Measurements from ENCODE around the gene ARL17B.
"Not testable (repeated sequence)": the region's sequence is repeated elsewhere in the genome, so short reads cannot be mapped to it uniquely, and the experiment has no call there.

Gene ARL17B

DNA sequence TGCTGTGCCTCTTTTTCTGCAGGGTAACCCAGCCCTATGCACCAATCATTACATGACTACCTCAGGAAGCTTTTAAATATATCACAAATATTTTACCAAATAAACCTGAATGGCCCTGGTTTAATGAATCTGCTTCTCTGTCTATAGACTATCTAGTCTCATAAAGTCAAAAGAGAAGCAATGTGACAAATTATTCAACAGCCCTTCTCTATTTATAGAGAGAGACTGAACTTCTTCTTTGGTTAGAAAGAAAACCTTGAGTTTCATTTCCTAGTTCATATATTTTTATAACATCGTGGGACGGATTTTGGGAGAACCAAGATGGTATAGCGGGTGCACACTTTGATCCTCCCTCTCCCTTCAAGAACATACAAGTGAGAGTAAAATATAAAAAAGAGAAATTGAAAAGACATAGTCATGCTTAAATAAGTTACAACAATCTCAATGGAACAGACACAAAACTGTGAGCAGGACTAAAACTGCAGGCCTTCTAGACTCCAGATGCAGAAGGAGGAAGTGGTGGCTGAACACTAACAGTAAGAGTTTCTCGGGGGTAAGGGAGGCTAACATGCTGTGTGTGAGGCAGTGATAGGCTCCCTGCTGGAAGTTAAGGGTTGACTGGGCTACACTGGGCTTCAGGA is 70.5 kb downstream of the ARL17B start:
- DNase-seq (ENCODE audit: low read depth): not testable (repeated sequence)

DNA sequence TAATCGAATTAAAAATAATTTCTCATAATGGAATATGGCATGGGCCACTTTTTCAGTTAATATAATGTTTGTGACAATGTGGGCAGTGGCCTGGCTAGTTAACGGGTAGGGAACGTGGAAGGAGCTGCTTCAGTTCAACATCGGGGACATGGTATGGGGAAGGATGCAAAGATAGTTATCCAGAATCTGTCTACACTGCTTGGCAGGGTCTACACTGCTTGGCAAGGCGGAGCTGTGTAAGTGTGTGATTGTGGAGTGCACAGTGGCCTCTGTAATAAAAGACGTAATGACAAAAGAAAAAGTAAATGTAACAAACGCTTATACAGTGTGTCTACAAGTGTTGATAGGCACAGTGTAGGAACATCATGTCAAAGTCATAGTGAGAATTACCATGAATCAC is 74.0 kb downstream of the ARL17B start:
- not testable (repeated sequence) for DNase-seq (ENCODE audit: low read depth)

DNA sequence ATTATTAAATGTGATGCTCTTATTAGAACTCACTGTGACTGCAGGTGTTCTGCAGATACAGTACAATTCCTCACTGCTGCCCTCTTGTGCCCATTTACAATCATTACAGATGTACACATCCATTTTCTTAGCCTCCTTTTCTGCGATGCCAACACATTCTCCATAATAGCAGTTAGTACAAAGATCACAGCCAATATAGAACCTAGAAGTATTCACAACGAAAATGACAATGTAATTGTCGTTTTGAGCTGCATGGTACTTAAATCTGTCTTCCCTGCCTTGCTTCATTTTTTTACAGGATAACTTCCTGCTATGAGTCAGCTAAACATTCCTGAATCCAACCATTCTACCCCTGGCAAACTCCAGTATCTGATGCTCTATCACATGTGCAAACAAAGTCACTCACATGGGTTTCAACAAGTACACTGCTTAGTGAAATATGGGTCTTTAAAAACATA is 74.8 kb downstream of the ARL17B start:
- DNase-seq (ENCODE audit: low read depth): not testable (repeated sequence)

DNA sequence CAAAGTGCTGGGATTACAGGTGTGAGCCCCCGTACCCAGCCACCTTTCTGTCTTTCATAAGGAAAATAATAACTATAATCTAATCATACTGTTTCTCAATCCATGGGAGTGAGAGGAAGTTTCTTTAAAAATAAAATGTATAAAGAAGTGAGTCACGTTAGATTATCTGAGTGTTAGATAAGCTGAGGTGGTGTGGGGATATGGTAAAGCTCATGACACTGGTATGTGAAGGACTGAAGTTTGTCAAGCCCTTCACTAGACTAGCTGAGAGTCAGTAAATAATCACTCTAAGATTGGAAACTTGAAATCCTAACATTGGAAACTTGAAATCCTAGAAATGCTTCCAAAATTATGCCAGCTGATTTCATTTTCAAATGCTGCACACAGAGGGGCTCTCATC is 76.1 kb downstream of the ARL17B start:
- DNase-seq (ENCODE audit: low read depth): not testable (repeated sequence)

DNA sequence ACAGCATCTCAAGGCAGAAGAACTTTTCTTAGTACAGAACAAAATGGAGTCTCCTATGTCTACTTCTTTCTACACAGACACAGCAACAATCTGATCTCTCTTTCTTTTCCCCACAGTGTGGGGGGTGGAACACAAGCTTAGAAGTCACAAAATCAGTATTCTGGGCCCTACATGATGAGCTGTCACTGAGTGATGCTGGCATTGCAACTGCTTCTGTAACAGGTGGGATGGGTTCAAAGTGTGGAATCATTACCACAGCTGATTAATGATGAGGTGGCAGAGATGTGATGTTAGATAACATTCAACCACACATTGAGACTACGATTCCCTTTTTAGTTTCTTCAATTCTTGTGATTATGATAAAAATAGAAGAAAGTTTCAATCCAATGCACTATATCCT is 77.1 kb downstream of the ARL17B start:
- not testable (repeated sequence) for DNase-seq (ENCODE audit: low read depth)

DNA sequence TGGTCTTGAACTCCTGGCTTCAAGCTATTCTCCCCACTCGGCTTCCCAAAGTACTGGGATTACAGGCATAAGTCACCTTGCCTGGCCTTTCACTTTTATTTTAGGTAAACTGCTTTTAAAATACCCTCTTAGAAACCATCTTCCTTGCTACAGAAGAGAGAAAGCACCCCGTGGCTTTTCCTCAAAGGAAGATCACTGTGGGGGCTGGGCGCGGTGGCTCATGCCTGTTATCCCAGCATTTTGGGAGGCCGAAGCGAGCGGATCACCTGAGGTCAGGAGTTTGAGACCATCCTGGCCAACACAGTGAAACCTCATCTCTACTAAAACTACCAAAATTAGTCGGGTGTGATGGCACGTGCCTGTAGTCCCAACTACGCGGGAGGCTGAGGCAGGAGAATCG is 78.9 kb downstream of the ARL17B start:
- DNase-seq (ENCODE audit: low read depth): not testable (repeated sequence)

DNA sequence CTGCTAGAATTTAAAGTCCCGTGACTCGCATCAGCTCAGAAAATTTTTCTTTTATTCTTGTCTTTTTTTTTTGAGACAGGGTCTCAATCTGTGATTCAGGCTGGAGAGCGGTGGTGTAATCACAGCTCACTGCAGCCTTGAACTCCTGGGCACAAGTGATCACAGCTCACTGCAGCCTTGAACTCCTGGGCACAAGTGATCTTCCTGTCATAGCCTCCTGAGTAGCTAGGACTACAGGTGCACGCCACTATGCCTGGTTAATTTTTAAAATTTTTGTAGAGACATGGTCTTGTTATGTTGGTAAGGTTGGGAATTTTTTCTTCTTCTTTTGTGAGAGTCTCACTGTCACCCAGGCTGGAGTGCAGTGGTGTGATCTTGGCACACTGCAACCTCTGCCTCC is 80.2 kb downstream of the ARL17B start:
- not testable (repeated sequence) for DNase-seq (ENCODE audit: low read depth)

DNA sequence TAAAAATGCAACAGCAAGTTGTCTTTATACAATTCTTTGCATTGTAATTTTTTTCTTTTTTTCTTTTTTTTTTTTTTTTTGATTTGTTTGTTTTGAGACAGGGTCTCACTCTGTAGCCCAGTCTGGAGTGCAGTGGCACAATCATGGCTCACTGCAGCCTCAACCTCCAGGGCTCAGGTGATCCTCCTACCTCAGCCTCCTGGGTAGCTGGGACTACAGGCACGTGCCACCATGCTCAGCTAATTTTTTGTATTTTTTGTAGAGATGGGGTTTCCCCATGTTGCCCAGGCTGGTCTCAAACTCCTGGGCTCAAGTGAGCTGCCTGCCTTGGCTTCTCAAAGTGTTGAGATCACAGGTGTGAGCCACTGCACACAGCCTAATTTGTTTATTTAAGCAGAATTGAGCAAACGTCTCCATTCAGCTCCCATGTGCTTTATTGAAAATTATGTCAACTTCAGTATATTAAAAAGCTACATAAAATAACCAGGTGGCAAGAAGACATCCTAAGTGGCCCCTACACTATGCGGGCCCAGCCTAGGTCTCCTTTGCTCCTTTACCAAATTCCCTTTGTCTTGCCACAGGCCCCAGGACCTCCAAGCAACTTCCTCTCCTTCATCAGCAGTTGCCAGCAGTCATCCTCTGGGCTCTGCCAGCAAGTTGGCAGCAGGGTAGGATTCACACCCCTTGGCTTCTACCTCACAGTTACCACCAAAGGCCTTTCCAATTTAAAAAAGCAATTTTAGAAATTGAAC is 84.7 kb downstream of the ARL17B start:
- DNase-seq (ENCODE audit: low read depth): not testable (repeated sequence)

DNA sequence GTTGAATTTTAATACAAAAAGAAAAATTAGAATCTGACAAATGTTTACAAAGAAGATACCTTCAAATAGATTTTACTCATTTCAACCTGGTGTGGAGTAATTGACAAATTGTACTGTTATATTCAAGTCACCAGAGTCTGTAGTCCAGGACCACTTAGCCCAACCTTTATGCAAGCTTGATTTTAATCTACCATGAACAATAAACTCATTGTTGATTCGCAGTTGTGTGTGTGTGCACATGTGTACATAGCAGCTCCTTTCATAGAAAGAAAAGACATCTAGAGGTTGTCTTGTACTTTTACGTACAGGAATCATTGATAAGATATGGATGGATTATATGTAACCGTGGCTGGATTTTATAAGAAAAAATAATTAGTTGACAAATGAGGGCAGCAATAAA is 87.3 kb downstream of the ARL17B start:
- DNase-seq (ENCODE audit: low read depth): no peak

DNA sequence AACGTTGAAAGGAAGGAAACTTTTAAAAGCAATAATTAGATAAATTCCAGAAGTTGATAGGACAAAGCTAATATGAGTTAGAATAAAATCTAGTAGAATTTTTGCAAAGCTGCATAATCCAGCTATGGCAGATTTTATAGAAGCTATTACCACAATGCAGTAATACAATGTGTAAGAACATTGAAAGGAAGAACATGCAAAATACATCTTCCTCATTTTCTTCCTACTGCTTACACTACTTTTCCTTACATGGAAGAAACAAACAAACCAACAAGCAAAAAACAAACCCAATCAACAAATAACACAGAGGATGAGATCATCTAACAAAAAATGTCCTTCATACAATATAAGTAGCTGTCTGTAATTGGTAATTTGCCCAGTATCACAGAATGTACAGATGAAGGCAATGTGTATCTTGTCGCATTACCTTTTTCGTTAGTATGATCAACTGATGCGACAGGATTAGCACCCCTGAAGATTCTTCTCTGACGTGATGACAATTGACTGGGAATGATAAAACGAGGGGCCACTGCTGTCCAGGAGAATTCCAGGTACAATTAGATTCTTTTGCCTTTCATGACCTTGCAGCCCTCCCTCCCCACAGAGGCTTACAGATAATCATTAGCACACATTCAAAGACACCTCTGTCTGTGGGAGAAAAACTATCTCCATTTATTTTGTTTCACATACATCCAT is 87.9 kb downstream of the ARL17B start:
- DNase-seq (ENCODE audit: low read depth): no peak

DNA sequence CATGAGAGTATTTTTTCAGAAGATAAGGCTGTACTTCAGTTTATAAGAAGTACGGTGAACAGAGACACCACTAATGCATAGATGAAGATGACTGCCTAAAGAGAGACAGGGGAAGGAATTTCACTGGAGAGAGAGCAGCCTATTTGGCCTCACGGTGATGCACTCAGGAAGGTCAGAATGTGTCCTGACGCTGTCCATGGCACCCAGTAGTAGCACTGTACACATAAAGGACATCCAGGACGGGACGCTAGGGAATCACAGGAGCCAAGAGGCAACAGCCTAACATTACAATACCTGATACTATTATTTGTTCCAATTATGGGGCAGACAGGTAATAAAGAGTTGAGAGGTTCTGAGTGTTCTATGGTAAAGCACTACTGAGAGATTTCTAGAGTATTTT is 91.5 kb downstream of the ARL17B start:
- DNase-seq (ENCODE audit: low read depth): no peak

DNA sequence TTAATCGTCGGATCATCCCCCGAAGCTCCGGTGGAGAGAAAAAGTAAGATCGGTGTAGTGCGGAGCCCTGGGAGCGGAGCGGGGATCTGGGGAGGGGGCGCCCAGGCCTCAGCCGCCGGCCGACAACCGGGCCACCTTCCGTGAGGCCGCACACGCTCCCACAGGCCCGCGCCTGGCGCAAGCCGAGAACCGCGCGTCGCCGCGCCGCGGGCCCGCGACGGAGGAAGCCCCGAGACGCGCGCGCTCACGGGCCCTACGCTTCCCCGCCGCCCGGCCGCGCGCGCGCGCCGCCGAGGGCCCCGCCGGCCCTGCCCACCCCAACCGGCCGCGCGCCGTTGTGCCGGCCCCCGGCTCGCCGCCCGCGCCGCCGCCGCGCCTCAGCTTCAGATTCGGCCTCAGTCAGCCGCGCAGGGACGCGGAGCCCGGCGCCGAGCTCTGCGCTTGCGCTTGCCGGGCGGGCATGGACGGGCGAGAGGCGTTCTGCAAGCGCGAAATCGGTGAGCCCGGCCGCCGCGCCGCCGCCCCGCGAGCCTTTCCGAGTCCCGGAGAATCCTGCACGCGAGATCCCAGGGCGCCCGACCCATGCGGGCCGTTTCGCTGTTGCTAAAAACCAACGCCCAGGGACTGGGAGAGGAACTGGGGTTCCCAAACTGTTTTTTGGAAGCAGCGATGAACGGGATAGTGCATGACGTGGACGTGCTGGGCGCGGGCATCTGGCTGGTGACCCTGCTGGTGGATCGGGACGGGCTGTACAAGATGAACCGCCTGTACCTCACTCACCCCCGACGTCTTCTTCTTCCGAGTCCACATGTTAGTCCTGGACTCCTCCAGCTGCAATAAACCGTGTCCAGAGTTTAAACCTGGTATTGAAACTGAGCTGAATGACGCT is 94.7 kb downstream of the ARL17B start:
- no peak for DNase-seq (ENCODE audit: low read depth)

DNA sequence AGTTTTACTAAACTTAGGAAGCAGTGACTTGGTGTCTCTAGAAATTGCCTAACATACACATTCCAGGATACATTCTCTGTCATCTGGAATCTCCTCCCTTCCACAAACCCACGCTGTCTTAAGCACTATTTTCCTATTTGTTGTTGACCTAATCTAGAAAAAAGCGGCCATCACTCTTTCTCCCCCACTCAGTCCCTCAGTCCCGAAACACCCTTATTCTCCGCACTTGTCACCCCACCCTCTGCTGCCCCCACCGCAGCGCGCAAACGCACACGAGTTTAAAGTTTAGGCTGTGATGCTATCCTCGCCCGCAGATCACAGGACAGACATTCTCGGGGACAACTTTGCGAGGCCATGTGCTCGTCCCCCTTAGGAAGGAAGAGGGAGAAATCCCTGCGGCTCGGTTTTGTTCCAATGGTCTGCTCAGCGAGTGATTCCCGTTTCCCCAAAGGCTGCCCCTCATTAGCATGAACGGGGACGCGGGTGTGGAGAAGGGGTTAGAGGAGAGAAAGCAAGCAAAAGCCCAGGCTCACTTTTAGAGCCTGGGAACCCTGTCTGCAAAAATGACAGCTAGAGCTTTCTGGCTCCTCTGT is 95.4 kb downstream of the ARL17B start:
- not testable (repeated sequence) for DNase-seq (ENCODE audit: low read depth)

DNA sequence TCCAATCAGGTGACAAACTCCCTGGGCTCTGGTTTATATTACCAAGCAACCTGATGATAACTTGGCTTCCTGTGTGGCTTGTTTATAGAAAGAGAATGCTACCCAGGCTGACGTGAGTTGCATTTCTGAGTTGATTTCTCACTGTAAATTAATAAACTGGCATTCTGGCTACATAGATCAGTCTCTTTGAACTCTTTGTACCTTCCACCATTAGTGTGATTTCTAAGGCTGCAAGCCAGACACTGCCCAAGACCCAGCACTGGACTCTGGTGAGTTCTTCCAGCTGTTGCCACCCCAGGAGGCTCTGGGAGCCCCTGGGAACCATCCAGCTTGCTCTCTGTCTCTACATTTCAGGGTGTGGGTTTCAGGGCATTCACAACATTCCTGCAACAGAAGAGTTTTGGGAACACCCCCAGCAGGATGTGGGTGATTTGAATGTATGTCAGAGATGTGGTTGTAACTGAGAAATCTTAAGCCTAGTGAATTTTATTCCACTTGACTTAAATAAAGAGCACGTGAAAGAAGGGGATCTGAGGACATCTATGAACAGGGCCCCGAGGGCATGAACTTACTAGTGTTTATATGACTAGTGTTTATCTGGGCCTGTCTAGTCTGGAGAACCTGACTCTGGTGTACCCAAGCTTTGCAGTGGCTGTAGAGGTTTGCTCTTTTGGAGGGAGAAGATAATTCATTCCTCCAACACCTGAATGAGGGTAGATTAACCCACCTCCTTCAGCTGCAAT is 96.9 kb downstream of the ARL17B start:
- DNase-seq (ENCODE audit: low read depth): peak; percentile 61

DNA sequence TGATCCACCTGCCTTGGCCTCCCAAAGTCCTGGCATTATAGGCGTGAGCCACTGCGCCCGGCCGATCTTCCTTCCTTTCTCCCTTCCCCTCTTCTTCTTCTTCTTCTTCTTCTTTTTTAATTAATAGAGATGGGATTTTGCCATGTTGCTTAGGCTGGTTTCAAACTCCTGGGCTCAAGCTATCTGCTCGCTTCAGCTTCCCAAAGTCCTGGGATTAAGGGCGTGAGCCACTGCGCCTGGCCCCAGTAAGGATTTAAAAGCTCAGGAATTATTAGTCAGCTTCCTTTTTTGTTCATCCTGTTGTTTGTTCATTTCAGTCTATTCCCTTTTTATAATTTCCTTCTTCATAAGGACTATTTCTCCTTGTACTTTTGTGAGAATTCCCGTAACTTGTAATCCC is 99.3 kb downstream of the ARL17B start:
- DNase-seq (ENCODE audit: low read depth): no peak

DNA sequence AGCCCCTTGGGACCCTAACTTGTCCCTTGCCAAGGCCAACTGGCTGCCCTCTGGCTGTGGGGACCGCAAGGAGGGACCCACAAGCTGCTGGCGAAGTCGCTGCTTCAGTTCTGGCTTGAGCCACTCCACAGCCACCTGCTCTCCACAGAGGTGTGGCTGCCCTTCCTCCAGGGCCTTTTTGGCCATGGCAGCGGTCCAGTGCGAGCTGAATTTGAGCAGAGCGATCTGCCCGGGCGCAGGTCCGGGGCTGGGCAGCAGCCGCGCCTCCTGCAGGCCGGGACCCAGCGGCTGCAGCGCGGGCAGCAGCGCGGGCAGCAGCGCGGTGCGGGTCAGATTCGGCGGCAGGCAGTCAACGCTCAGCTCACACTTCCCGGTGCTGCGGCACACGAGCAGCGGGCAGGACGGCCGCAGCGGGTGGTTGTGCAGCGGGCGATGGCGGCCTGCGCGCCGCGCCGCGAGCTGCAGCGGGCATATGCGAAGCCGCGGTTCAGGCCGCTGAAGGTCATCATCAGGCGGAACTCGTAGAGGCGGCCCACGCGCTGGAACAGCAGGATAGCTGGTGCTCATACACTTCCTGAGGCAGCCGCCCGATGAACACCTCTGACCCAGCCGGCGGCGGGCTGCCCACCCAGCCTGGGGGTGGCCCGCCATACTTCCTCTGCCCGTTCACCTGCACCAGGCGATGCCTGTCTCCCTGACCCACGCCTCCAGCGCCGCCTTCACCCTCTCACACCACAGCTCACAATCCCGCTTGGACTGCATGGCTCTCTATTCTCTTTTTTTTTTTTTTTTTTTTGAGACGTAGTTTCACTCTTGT is 101.5 kb downstream of the ARL17B start:
- not testable (repeated sequence) for DNase-seq (ENCODE audit: low read depth)

DNA sequence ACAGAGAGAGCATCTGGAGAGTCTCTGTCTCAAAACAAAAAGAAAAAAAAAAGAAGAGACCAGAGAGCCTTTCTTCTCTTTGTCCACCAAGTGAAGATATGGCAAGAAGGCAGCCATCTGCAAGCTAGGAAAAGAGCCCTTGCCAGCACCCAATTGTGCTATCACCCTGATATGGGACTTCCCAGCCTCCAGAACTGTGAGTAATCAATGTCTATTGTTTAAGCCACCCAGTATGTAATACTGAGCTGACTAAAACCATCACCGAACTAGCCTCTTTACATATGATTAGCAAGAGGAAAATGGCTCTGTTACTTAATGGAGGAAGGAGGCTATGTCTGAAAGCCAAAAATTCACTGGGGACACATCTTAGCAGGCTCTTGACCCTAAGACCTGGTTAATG is 105.2 kb downstream of the ARL17B start:
- DNase-seq (ENCODE audit: low read depth): not testable (repeated sequence)

DNA sequence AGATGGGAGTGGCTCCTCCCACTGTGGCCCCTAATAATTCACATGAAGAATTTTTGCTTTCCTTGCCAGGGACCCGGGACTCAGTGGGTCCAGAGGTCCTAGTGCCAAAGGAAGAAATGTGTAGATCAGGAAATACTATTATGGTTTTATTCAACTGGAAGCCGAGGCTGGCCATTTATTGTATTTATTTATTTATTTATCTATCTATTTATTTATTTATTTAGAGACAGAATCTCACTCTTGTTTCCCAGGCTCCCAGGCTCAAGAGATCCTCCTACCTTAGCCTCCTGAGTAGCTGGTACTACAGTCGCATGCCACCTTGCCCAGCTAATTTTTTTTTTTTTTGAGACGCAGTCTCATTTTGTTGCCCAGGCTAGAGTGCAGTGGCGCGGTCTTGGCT is 107.4 kb downstream of the ARL17B start:
- DNase-seq (ENCODE audit: low read depth): not testable (repeated sequence)

DNA sequence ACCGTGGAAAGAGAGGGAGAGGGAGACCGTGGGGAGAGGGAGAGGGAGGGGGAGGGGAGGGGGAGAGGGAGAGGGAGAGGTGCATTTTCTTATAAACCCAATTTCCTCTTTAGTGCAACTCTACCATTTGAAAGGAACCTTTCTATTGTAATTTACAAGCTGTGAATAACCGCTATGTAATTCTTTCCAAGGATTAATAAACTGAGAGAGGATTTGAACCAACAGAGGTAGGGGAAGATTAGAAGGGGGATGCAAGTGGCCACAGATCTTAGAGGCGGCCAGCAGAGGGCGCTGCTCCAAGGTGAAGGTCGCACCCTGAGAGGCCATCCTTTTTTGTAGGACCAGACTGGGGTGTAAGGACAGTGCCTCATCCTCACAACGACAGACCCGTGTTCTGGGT is 107.8 kb downstream of the ARL17B start:
- DNase-seq (ENCODE audit: low read depth): not testable (repeated sequence)

DNA sequence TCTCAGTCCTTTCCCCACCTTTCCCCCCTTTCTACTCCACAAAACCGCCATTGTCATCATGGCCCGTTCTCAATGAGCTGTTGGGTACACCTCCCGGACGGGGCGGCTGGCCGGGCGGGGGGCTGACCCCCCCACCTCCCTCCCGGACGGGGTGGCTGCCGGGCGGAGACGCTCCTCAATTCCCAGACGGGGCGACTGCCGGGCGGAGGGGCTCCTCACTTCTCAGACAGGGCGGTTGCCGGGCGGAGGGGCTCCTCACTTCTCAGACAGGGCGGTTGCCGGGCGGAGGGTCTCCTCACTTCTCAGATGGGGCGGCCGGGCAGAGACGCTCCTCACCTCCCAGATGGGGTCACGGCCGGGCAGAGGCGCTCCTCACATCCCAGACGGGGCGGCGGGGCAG is 108.8 kb downstream of the ARL17B start:
- not testable (repeated sequence) for DNase-seq (ENCODE audit: low read depth)

Data from GM04503 (cell line).